Activated T-cell treated with anti-CD3 and anti-CD28 coated beads, Interleukin-2, amount 50 U/mL, for 4 hours (primary cell): ENCODE measurements around the gene MAP2. TPM values are rescaled to one million over a fixed set of nuclear protein-coding genes. Genes with fewer than 3 reads are reported as not detected.

Source experiments
- ATAC-seq, 2 donors: fragments of 200-7000 bp; cut with Tn5 transposase; one replicate each; pipeline ENCODE4 v1.10.0; 2021
- DNase-seq: peaks from one replicate; pipeline ENCODE4 v3.0.0-alpha.2; 2020
- H3K27me3 Mint-ChIP-seq: one replicate; pipeline ENCODE4 v1.8.0; 2021; ENCODE audit warnings: low read depth, mixed read lengths
- H3K36me3 Mint-ChIP-seq: one replicate; pipeline ENCODE4 v1.8.0; 2022; ENCODE audit warnings: mixed read lengths; ENCODE audit not compliant: insufficient read depth
- H3K4me1 Mint-ChIP-seq: one replicate; pipeline ENCODE4 v1.8.0; 2021; ENCODE audit warnings: low read depth, mixed read lengths
- H3K4me3 Mint-ChIP-seq: one replicate; pipeline ENCODE4 v1.8.0; 2021; ENCODE audit warnings: mild to moderate bottlenecking, moderate library complexity, mixed read lengths
- H3K9me3 Mint-ChIP-seq: one replicate; pipeline ENCODE4 v1.8.0; 2021; ENCODE audit warnings: mixed read lengths
- total RNA-seq, 3 donors: library from RNA; stranded (reverse); gene quantifications; one replicate each; pipeline ENCODE4 v1.2.1, GENCODE V29; 2021

Gene MAP2
- total RNA-seq, 3 donors from 2014 or later, result 0.24 TPM; not detected in 2

DNA sequence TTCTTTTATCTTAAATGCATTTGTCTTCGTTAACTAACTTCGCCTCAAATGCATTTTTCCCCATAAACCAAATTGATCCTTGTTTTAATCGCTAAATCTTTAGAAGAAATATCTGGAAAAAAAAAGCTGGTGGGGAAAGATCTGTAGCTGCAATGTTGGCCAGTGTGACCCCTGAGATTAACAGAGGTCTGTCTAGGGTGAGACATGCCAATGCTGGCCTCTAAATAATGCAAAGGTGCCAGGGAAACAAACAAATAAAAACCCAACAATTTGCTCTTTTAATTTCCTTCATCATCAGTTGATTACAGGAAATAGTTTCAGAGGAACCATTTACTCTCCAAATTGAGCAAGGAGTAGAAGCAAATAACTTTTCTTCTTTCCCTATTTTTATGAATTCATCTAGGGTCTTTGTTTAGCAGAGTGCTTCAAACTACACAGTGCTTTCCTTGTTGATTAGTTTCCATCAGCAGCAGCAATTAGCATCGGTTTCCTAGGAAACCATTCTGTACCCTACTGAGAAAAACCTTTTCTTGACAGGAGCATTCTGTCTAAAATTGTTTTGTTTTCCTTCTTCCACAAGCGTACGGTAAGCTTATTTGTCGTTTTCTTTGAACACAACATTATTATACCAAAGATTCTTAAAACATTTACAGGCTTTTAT lies 247.3 kb downstream of the MAP2 start:
- H3K4me1 Mint-ChIP-seq, result no peaks in the 10 kb centered on the region
- no peak for DNase-seq
- no peaks in the 10 kb centered on the region for H3K9me3 Mint-ChIP-seq
- ATAC-seq, result no peak
- no peaks in the 10 kb centered on the region for H3K36me3 Mint-ChIP-seq
- peaks cover 3% of the 10 kb centered on the region for H3K27me3 Mint-ChIP-seq
- H3K4me3 Mint-ChIP-seq, result no peak overlapping the region

DNA sequence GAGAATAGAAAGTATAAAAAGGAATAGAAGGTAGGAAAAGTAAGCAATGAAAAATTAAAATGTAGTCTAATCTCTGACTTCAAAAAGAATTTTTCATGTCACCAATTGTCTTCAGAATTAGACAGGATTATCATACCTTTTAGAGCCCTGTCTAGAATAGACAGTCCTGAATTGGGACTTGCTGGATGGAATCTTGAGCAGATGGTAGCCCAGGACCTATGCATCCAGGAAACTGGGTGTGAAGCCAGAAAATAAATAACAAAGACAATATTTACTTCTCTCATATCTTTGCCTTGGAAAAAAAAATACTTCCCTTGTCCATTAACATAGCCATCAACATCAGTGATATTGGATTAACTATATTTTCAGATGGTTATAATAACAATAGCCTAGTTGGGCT lies 250.0 kb downstream of the MAP2 start:
- Mint-ChIP-seq H3K4me1 (no peaks in the 10 kb centered on the region), H3K4me3 (no peak overlapping the region), H3K27me3 (peaks cover 4% of the 10 kb centered on the region), H3K9me3 (no peaks in the 10 kb centered on the region), H3K36me3 (no peaks in the 10 kb centered on the region)
- no peak for ATAC-seq
- DNase-seq, result no peak

DNA sequence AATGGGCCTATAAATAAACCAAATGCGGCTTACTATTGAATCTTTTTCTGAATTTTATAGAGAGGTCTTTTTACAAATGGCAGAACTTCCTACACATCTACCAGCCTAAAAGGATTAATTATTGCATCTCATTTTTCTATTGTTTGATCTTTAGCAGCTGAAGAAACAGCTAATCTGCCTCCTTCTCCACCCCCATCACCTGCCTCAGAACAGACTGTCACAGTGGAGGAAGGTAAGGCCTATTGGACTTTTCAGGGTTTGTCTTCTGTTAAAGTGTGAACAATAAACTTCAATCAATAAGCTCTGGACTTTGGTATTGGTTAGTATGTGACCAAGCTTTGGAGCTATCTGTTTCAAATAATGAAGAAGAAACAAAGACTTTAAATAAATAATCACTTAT lies 256.7 kb downstream of the MAP2 start:
- Mint-ChIP-seq H3K36me3 (no peaks in the 10 kb centered on the region), H3K9me3 (no peaks in the 10 kb centered on the region), H3K4me3 (no peak overlapping the region), H3K4me1 (no peaks in the 10 kb centered on the region), H3K27me3 (peaks cover 4% of the 10 kb centered on the region)
- DNase-seq, result no peak
- ATAC-seq, result no peak

GRCh38 chr2:209681201-209681735 lies 257.4 kb downstream of the MAP2 start:
- Mint-ChIP-seq H3K27me3 (no peaks in the 10 kb centered on the region), H3K9me3 (no peaks in the 10 kb centered on the region)

DNA sequence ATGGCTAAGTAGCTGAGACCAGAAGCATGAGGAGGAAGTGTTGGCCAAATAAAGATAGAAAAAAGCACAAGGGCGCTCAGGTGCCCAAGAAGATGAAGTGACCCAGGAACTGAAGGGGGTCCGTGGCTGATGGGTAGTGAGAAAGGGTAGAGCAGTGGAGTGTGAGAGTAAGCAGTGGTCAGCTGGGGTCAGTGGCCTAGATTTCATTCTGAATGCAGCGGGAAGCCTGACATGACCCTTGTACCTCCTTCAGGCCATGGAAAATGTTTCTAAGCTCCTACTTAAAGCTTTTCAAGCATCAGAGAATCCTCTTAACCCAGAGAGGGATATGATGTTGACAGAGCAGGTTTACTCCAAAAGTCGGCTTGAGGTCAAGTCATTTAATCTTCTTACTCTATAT lies 258.8 kb downstream of the MAP2 start:
- ATAC-seq (no peak), DNase-seq (no peak)
- Mint-ChIP-seq H3K9me3 (no peaks in the 10 kb centered on the region), H3K27me3 (no peaks in the 10 kb centered on the region), H3K4me1 (no peaks in the 10 kb centered on the region), H3K4me3 (no peak overlapping the region), H3K36me3 (no peaks in the 10 kb centered on the region)

More at GRCh38 chr2:209681201-209681735, 257.4 kb downstream of the MAP2 start:
- Mint-ChIP-seq H3K4me3 (no peak overlapping the region), H3K4me1 (no peaks in the 10 kb centered on the region), H3K36me3 (no peaks in the 10 kb centered on the region)
- DNase-seq (no peak), ATAC-seq (no peak)

GRCh38 chr2:209685340-209685739 lies 261.5 kb downstream of the MAP2 start:
- no peak for ATAC-seq
- Mint-ChIP-seq H3K36me3 (no peaks in the 10 kb centered on the region), H3K4me1 (no peaks in the 10 kb centered on the region), H3K9me3 (no peaks in the 10 kb centered on the region), H3K4me3 (no peak overlapping the region), H3K27me3 (no peaks in the 10 kb centered on the region)
- no peak for DNase-seq

- no peak for ATAC-seq
Measured at GRCh38 chr2:209685963-209686362, 262.1 kb downstream of the MAP2 start.

GRCh38 chr2:209686448-209686847 lies 262.6 kb downstream of the MAP2 start:
- Mint-ChIP-seq H3K27me3 (no peaks in the 10 kb centered on the region), H3K4me1 (no peaks in the 10 kb centered on the region), H3K36me3 (no peaks in the 10 kb centered on the region), H3K9me3 (no peaks in the 10 kb centered on the region), H3K4me3 (no peak overlapping the region)
- no peak for ATAC-seq
- no peak for DNase-seq

More at GRCh38 chr2:209685963-209686362, 262.1 kb downstream of the MAP2 start:
- Mint-ChIP-seq H3K9me3 (no peaks in the 10 kb centered on the region), H3K4me3 (no peak overlapping the region), H3K36me3 (no peaks in the 10 kb centered on the region), H3K4me1 (no peaks in the 10 kb centered on the region), H3K27me3 (no peaks in the 10 kb centered on the region)
- DNase-seq, result no peak

- no peaks in the 10 kb centered on the region for H3K4me1 Mint-ChIP-seq
- ATAC-seq, result no peak
- H3K4me3 Mint-ChIP-seq, result no peak overlapping the region
- no peaks in the 10 kb centered on the region for H3K36me3 Mint-ChIP-seq
- H3K27me3 Mint-ChIP-seq, result no peaks in the 10 kb centered on the region
- no peaks in the 10 kb centered on the region for H3K9me3 Mint-ChIP-seq
- no peak for DNase-seq
Measured at GRCh38 chr2:209687323-209687969, 263.6 kb downstream of the MAP2 start.

DNA sequence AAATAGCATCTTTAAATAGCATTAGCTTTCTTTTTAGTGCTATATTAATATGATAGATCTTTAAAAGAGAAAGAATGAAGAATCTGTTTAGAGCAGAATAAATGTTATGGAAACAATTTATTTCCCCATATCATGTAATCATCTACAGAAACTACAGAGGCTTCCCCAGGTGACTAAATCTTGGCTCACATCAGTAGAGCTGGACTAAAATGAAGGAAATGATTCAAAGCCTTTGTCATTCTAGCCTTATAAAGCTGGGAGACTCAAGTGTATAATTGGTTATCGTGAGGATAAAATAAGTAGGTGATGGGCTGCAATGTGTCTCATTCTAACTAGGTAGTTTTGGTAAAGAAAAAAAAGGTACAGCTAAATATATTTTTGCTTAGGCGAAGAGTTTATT lies 264.5 kb downstream of the MAP2 start:
- Mint-ChIP-seq H3K4me1 (no peaks in the 10 kb centered on the region), H3K9me3 (peaks cover 1% of the 10 kb centered on the region), H3K27me3 (no peaks in the 10 kb centered on the region), H3K36me3 (no peaks in the 10 kb centered on the region), H3K4me3 (no peak overlapping the region)
- no peak for ATAC-seq
- DNase-seq, result no peak

DNA sequence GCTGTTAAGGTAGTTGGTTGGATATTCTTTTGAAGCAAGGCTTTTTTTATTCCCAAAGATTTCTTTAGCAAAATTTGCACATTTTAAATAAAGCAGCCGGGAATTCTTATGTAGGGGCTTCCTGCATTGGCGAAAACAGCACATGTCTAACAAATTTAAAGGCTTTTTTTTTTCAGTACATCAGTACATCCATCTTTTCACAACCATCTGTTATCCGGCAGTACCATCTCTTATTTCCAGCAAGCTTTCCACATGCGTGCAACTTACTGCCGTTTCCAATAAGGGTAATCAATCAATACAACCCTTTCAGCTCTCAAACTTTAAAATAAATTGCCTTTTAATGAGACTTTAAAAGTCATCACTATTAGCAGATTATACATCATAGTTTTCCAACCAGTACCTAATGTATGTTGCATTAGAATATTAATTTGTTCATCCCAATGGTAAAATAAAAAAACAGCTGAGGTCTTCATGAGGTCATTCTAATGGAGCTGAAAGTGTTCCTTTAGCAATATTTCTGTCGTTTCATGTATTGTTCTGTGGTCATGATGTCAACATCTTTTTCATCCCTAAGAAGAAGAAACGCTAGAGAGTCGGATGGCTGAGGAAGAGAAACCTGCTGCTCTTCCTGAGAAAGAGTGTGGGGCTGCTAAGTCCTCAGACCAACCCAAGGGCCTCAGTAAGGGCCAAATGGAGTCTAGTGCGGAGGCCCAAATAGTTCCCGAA lies 266.3 kb downstream of the MAP2 start:
- Mint-ChIP-seq H3K27me3 (no peaks in the 10 kb centered on the region), H3K4me1 (no peaks in the 10 kb centered on the region), H3K4me3 (no peak overlapping the region), H3K9me3 (peaks cover 7% of the 10 kb centered on the region), H3K36me3 (no peaks in the 10 kb centered on the region)
- no peak for ATAC-seq
- DNase-seq, result no peak

DNA sequence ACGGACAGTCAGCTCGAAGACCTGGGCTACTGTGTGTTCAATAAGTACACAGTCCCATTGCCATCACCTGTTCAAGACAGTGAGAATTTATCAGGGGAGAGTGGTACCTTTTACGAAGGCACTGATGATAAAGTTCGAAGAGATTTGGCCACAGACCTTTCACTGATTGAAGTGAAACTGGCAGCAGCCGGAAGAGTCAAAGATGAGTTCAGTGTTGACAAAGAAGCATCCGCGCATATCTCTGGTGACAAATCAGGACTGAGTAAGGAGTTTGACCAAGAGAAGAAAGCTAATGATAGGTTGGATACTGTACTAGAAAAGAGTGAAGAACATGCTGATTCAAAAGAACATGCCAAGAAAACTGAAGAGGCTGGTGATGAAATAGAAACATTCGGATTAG lies 270.9 kb downstream of the MAP2 start:
- H3K36me3 Mint-ChIP-seq, result no peaks in the 10 kb centered on the region
- H3K27me3 Mint-ChIP-seq, result no peaks in the 10 kb centered on the region
- peaks cover 3% of the 10 kb centered on the region for H3K4me1 Mint-ChIP-seq
- ATAC-seq (no peak), DNase-seq (no peak)
- no peak overlapping the region for H3K4me3 Mint-ChIP-seq
- H3K9me3 Mint-ChIP-seq, result peaks cover 7% of the 10 kb centered on the region

GRCh38 chr2:209696836-209697711 lies 273.2 kb downstream of the MAP2 start:
- ATAC-seq (no peak), DNase-seq (no peak)
- H3K27me3 Mint-ChIP-seq, result no peaks in the 10 kb centered on the region
- H3K4me3 Mint-ChIP-seq, result no peak overlapping the region
- peaks cover 3% of the 10 kb centered on the region for H3K4me1 Mint-ChIP-seq
- peaks cover 7% of the 10 kb centered on the region for H3K9me3 Mint-ChIP-seq
- H3K36me3 Mint-ChIP-seq, result no peaks in the 10 kb centered on the region

- no peaks in the 10 kb centered on the region for H3K4me1 Mint-ChIP-seq
- no peaks in the 10 kb centered on the region for H3K9me3 Mint-ChIP-seq
- H3K36me3 Mint-ChIP-seq, result no peaks in the 10 kb centered on the region
- no peak overlapping the region for H3K4me3 Mint-ChIP-seq
- DNase-seq, result no peak
- H3K27me3 Mint-ChIP-seq, result no peaks in the 10 kb centered on the region
- ATAC-seq, result no peak
Measured at GRCh38 chr2:209702775-209703174, 278.9 kb downstream of the MAP2 start.
